Neural cell (in vitro differentiated cells): ENCODE measurements around the gene CCDC150. TPM values are rescaled to one million over a fixed set of nuclear protein-coding genes. Genes with fewer than 3 reads are reported as not detected.

Experiments used
- H2AFZ ChIP-seq: fragments of 200-600, 300-800 bp; sonication (generic), shearing (Covaris generic); 2 replicates; pipeline ENCODE4 v1.6.0; 2014; ENCODE audit warnings: low read depth, mild to moderate bottlenecking, antibody characterized with exemption, low read length, moderate library complexity
- H3F3A ChIP-seq: fragments of 200-600 bp; shearing (Covaris generic); 2 replicates; pipeline ENCODE4 v1.6.1; 2016; ENCODE audit warnings: mild to moderate bottlenecking, moderate library complexity, mixed read lengths, antibody characterized with exemption, low read length; ENCODE audit not compliant: insufficient read depth, poor library complexity, severe bottlenecking
- H3K27ac ChIP-seq: fragments of 200-600, 300-800 bp; sonication (generic), shearing (Covaris generic); 2 replicates; pipeline ENCODE4 v1.5.1; 2014; ENCODE audit warnings: mild to moderate bottlenecking, low read length, moderate library complexity
- H3K27me3 ChIP-seq: fragments of 300-800, 200-600 bp; sonication (generic), shearing (Covaris generic); 2 replicates; pipeline ENCODE4 v1.6.0; 2014; ENCODE audit warnings: mild to moderate bottlenecking, low read depth, low read length, moderate library complexity; ENCODE audit not compliant: insufficient read depth
- H3K36me3 ChIP-seq: fragments of 300-800, 200-600 bp; sonication (generic), shearing (Covaris generic); 2 replicates; pipeline ENCODE4 v1.5.1; 2014; ENCODE audit warnings: mild to moderate bottlenecking, antibody characterized with exemption, low read length, moderate library complexity; ENCODE audit not compliant: insufficient read depth
- H3K4me2 ChIP-seq: fragments of 300-800, 200-600 bp; sonication (generic), shearing (Covaris generic); 2 replicates; pipeline ENCODE4 v1.6.0; 2014; ENCODE audit warnings: mild to moderate bottlenecking, low read length
- H3K4me3 ChIP-seq: fragments of 300-800, 200-600 bp; sonication (generic), shearing (Covaris generic); 2 replicates; pipeline ENCODE4 v1.5.1; 2014; ENCODE audit warnings: mild to moderate bottlenecking, low read length, moderate library complexity
- H3K79me2 ChIP-seq: fragments of 200-600 bp; shearing (Covaris generic); replicated peaks from 2 replicates; pipeline ENCODE4 v1.6.0; 2014; ENCODE audit warnings: mild to moderate bottlenecking, low read length, moderate library complexity; ENCODE audit not compliant: insufficient read depth
- H3K9ac ChIP-seq: fragments of 300-800, 200-600 bp; sonication (generic), shearing (Covaris generic); 2 replicates; pipeline ENCODE4 v1.6.1; 2016; ENCODE audit warnings: mild to moderate bottlenecking, low read length, mixed read lengths
- H3K9me2 ChIP-seq: fragments of 200-600 bp; shearing (Covaris generic); 2 replicates; pipeline ENCODE4 v1.6.1; 2016; ENCODE audit warnings: mild to moderate bottlenecking, low read length, mixed read lengths; ENCODE audit not compliant: insufficient read depth
- H3K9me3 ChIP-seq: fragments of 200-600, 300-800 bp; sonication (generic), shearing (Covaris generic); 2 replicates; pipeline ENCODE4 v1.6.1; 2016; ENCODE audit warnings: mild to moderate bottlenecking, mixed run types, low read length, moderate library complexity, mixed read lengths
- H4K20me1 ChIP-seq: fragments of 200-600 bp; shearing (Covaris generic); 2 replicates; pipeline ENCODE4 v1.6.1; 2016; ENCODE audit warnings: mild to moderate bottlenecking, mixed run types; ENCODE audit not compliant: insufficient read depth
- EP300 ChIP-seq: fragments of 450-650 bp; conservative IDR thresholded peaks from 2 replicates; pipeline ENCODE4 v1.6.1; 2014; ENCODE audit warnings: antibody characterized with exemption, mild to moderate bottlenecking, moderate library complexity; ENCODE audit not compliant: poor library complexity, severe bottlenecking
- EZH2 ChIP-seq: fragments of 200-600, 300-800 bp; shearing (Covaris generic), sonication (generic); IDR thresholded peaks from 2 replicates; pipeline ENCODE4 v1.6.1; 2014; ENCODE audit warnings: antibody characterized with exemption, low read length, borderline replicate concordance, mild to moderate bottlenecking; ENCODE audit not compliant: insufficient read depth, poor library complexity, severe bottlenecking
- MXI1 ChIP-seq: fragments of 450-650 bp; conservative IDR thresholded peaks from 2 replicates; pipeline ENCODE4 v1.6.1; 2014; ENCODE audit warnings: antibody characterized with exemption, mild to moderate bottlenecking; ENCODE audit not compliant: poor library complexity, severe bottlenecking
- POLR2AphosphoS5 ChIP-seq: IDR thresholded peaks from 2 replicates; pipeline ENCODE4 v1.6.1; 2012
- RAD21 ChIP-seq: fragments of 450-650 bp; conservative IDR thresholded peaks from 2 replicates; pipeline ENCODE4 v1.6.1; 2014; ENCODE audit warnings: antibody characterized with exemption, mild to moderate bottlenecking, moderate library complexity
- SMC3 ChIP-seq: fragments of 450-650 bp; conservative IDR thresholded peaks from 2 replicates; pipeline ENCODE4 v1.6.1; 2014; ENCODE audit warnings: antibody characterized with exemption, mild to moderate bottlenecking, moderate library complexity; ENCODE audit not compliant: poor library complexity
- TAF1 ChIP-seq: IDR thresholded peaks from 2 replicates; pipeline ENCODE4 v1.6.1; 2012; ENCODE audit warnings: low read depth
- polyA plus RNA-seq: library from polyadenylated mRNA; depleted of rRNA; stranded (reverse); fragments of >200 nt; gene quantifications from 2 replicates; pipeline ENCODE4 v1.2.3, GENCODE V29; 2014
- TF ChIP-seq, protein P1 (sequence below): fragments of 450-650 bp; IDR thresholded peaks from 2 replicates; pipeline ENCODE4 v1.5.1; 2014; ENCODE audit warnings: antibody characterized with exemption, mild to moderate bottlenecking, moderate library complexity; ENCODE audit not compliant: poor library complexity, severe bottlenecking
- TF ChIP-seq, protein P2 (sequence below): IDR thresholded peaks from 2 replicates; pipeline ENCODE4 v1.6.1; 2012; ENCODE audit warnings: borderline replicate concordance

Gene CCDC150
- polyA plus RNA-seq, 1 donor from 2014 or later: 0.57 TPM

DNA sequence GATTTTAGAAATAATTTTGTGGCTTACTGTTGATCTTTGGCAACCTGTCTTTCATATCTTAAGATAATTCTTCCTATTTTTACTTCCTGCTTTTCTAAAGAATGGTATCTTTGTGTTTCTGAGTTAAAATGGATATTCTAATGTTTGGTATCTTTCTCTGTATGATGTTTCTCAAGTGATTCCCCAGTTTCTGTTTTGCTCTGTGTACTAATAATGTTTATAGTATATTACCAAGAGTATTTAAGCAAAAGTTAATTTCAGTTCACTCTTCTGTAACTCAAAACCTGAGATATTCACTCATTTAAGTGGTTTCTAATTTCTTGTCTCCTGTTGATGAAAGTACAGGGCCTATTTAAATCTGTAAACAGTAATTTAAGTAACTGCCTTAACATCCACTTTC is 58.3 kb downstream of the CCDC150 start:
- Histone ChIP-seq H3K79me2 (no peaks in the 10 kb centered on the region), H3K4me2 (no peak overlapping the region), H3F3A (no peaks in the 10 kb centered on the region), H3K4me3 (no peak overlapping the region), H3K36me3 (no peaks in the 10 kb centered on the region), H3K27ac (no peak overlapping the region), H4K20me1 (no peaks in the 10 kb centered on the region), H3K9me2 (no peaks in the 10 kb centered on the region), H3K9me3 (no peaks in the 10 kb centered on the region), H3K9ac (no peak overlapping the region), H2AFZ (no peak overlapping the region), H3K27me3 (no peaks in the 10 kb centered on the region)
- TF ChIP-seq EZH2 (no peak), POLR2AphosphoS5 (no peak), EP300 (no peak), TAF1 (no peak), MXI1 (no peak), RAD21 (no peak), SMC3 (no peak)
- TF ChIP-seq, protein P1, sequence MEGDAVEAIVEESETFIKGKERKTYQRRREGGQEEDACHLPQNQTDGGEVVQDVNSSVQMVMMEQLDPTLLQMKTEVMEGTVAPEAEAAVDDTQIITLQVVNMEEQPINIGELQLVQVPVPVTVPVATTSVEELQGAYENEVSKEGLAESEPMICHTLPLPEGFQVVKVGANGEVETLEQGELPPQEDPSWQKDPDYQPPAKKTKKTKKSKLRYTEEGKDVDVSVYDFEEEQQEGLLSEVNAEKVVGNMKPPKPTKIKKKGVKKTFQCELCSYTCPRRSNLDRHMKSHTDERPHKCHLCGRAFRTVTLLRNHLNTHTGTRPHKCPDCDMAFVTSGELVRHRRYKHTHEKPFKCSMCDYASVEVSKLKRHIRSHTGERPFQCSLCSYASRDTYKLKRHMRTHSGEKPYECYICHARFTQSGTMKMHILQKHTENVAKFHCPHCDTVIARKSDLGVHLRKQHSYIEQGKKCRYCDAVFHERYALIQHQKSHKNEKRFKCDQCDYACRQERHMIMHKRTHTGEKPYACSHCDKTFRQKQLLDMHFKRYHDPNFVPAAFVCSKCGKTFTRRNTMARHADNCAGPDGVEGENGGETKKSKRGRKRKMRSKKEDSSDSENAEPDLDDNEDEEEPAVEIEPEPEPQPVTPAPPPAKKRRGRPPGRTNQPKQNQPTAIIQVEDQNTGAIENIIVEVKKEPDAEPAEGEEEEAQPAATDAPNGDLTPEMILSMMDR: no peak
- TF ChIP-seq, protein P2, sequence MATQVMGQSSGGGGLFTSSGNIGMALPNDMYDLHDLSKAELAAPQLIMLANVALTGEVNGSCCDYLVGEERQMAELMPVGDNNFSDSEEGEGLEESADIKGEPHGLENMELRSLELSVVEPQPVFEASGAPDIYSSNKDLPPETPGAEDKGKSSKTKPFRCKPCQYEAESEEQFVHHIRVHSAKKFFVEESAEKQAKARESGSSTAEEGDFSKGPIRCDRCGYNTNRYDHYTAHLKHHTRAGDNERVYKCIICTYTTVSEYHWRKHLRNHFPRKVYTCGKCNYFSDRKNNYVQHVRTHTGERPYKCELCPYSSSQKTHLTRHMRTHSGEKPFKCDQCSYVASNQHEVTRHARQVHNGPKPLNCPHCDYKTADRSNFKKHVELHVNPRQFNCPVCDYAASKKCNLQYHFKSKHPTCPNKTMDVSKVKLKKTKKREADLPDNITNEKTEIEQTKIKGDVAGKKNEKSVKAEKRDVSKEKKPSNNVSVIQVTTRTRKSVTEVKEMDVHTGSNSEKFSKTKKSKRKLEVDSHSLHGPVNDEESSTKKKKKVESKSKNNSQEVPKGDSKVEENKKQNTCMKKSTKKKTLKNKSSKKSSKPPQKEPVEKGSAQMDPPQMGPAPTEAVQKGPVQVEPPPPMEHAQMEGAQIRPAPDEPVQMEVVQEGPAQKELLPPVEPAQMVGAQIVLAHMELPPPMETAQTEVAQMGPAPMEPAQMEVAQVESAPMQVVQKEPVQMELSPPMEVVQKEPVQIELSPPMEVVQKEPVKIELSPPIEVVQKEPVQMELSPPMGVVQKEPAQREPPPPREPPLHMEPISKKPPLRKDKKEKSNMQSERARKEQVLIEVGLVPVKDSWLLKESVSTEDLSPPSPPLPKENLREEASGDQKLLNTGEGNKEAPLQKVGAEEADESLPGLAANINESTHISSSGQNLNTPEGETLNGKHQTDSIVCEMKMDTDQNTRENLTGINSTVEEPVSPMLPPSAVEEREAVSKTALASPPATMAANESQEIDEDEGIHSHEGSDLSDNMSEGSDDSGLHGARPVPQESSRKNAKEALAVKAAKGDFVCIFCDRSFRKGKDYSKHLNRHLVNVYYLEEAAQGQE: no peak

DNA sequence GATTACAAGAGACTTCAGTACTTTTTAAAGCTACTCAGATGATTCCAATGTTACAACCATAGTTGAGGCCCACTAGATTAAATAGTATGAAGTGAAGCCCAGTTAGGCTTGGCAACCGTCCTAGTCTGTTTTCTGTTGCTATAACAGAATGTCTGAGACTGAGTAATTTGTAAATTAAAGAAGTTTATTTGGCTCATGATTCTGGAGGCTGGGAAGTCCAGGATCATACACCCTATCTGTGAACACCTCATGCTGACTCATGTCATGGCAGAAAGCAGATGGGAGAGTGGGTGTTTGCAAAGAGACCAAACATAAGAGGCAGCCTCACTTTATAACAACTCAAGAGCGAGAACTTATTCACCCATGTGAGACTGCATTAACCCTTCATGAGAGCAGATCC is 63.1 kb downstream of the CCDC150 start:
- TF ChIP-seq TAF1: no peak
- TF ChIP-seq, protein P2: no peak
- no peak for TF ChIP-seq MXI1
- no peak for TF ChIP-seq RAD21
- TF ChIP-seq SMC3: no peak
- TF ChIP-seq, protein P1: no peak
- no peak for TF ChIP-seq POLR2AphosphoS5
- no peak for TF ChIP-seq EP300
- TF ChIP-seq EZH2: no peak
- Histone ChIP-seq H3K9me3 (no peaks in the 10 kb centered on the region), H3K27ac (no peak overlapping the region), H3K4me3 (no peak overlapping the region), H3K9me2 (no peaks in the 10 kb centered on the region), H3F3A (no peaks in the 10 kb centered on the region), H3K27me3 (no peaks in the 10 kb centered on the region), H2AFZ (no peak overlapping the region), H3K36me3 (no peaks in the 10 kb centered on the region), H4K20me1 (no peaks in the 10 kb centered on the region), H3K9ac (no peak overlapping the region), H3K79me2 (no peaks in the 10 kb centered on the region), H3K4me2 (no peak overlapping the region)
